GM21619 (cell line): Measurements from ENCODE around the gene SHISA9.

Experiments used
- ATAC-seq: cut with Tn5 transposase; IDR thresholded peaks from one replicate; pipeline ENCODE4 v1.9.1; 2021; ENCODE audit not compliant: unreplicated experiment

The SHISA9 gene

GRCh38 chr16:13109171-13109570 is 207.8 kb downstream of the SHISA9 start:
- ATAC-seq = no peak

DNA sequence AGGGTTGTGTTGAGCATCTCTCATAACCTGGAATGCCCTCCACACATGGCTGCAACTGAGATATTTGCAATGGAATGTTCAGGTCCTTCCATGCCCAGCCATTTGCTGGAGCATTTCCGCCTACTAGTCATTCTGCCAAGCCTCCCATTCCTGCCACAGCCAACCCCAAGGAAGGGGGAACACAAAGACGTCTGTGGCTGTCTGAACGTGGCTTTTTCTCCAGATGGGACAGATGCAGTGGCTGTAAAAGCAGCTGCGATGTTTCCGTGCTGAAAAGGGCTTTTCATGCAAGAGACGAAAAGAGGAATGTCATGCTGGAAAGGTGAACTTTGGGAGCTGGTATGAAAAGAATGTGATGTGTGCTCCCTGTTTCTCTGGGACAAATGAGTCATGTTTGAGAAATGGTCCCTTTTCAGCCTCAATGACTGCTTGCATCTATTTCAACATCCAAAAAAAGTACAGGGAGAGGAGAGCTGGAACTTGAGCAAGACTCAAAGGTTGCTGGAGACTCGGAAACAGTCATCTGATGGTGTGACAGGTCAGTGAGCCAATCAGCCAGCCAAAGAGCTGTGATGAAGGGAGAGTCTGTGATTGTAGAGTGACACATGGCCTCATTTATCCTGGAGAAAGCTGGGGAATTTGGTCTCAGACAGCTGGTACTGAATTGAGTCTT is 208.9 kb downstream of the SHISA9 start:
- no peak for ATAC-seq

- no peak for ATAC-seq
Measured at GRCh38 chr16:13111747-13112146, 210.3 kb downstream of the SHISA9 start.

DNA sequence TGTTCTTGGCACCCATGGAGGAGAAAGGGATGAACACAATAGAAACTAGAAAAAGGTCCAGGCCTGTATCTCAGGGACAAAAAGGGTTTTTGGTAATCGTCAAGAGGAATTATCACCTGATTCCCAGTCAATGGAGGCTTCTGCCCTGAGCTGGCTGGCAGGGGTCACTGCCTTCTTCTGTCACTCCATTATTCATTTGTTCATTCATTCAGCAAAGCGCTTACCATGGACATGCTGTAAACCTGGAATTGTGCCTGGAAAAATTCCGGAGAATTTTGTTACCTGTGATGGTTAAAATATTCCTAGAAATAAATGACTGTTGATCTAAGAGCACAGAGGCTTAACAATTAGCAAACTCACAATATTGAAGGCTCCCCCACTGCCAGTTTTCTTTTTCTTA is 212.3 kb downstream of the SHISA9 start:
- ATAC-seq = no peak

DNA sequence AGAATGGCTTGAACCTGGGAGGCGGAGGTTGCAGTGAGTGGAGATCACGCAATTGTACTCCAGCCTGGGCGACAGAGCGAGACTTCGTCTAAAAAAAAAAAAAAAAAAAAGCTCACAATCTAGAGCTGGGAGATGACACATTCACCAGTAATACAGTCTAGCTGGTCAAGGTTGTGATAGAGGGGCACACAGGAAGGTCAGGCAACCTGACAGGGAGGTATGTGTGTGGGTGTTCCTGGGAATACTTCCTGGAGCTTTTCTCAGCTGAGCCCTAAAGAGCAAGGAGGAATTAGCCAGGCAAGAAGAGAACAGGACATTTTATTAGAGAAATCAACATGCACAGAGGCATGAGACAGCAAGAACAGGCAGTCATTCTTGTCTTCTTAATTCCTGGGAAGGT is 216.7 kb downstream of the SHISA9 start:
- ATAC-seq = no peak

- no peak for ATAC-seq
Measured at GRCh38 chr16:13120091-13120490, 218.7 kb downstream of the SHISA9 start.

DNA sequence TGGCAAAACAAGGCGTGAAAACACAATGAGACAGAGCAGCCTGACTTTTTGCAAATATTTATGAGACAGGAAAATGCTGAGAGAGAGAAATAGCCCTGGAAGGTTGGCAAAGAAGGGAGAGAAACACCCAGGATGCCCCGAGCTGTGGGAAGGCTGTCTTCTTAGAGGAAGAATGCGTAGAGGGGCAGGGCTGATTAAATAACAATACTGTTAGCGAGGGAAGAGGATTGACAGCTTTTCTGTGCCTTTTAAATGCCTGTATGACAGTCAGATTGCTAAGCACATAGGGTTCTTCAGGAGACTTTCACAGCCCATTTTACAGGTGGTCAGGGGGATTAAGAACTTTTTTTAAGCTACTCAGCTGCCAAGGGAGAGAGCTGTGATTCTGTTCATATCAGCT is 219.2 kb downstream of the SHISA9 start:
- no peak for ATAC-seq

DNA sequence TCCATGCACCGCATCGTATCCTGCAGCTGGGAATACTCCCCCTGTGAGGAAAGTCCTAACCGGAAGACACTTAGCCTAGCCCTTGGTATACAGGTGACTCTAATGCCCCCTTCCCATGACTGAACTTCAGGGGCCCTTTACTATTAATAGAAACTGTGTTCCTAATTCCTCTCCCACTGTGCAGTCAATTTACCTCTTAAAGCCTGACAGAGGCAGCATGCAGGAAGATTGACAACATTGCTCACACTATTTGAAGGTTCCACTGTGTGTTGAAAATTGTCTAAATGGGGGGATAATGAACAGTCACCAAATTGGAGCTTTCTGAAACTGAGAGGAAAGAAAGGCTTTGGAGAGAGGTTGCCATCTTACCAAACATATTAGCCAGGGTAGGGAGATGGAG is 222.6 kb downstream of the SHISA9 start:
- no peak for ATAC-seq

DNA sequence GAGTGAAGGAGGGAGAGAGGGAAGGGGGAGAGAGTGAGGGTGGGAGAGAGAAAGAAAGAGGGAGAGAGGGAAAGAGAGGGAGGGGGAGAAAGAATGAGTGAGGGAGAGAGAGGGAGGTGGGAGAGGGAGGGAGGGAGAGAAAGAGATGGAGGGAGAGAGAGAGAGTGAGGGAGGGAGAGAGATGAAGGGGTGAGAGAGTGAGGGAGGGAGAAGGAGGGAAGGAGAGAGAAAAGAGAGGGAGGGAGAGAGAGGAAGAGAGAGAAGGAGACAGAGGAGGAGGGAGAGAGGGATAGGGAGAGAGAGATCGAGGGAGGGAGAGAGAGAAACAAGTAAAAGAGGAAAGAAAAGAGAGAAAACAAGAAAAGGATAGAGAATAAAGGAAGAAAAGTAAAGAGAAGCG is 225.7 kb downstream of the SHISA9 start:
- ATAC-seq = no peak

DNA sequence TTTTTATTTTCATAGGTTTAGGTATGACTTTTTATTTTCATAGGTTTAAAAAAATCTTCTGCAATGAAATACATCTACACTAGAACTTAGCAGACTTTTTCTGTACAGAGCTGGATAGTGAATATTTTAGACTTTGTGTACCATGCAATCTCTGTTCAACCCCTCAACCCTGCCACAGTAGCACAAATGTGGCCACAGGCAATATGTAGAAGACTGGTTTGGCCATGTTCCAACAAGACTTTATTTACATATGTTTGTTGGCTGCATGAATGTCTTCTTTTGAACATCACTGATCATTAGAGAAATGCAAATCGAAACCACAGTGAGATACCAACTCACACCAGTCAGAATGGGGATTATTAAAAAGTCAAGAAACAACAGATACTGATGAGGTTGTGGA is 229.2 kb downstream of the SHISA9 start:
- no peak for ATAC-seq

GRCh38 chr16:13134836-13135235 is 233.4 kb downstream of the SHISA9 start:
- ATAC-seq = no peak

- ATAC-seq = no peak
Measured at GRCh38 chr16:13136901-13137300, 235.5 kb downstream of the SHISA9 start.

DNA sequence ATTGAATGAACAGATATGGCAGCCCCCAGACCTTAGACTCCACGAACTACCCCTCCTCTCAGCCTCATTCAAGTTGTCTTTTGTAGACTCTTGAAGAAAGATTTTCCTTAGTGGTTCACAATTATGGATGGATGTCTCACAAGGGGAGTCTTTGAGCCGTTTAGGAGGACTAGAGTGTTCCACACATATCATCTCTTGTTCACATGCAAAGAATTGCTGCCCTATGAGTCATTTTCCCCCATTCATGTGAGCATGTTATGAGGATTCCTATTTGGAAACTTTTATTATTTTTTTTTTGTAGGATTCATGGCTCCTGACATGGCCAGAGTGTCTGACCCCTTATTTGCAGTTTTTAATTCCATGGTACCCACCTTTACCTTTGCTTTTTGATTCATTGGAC is 237.1 kb downstream of the SHISA9 start:
- ATAC-seq = no peak

DNA sequence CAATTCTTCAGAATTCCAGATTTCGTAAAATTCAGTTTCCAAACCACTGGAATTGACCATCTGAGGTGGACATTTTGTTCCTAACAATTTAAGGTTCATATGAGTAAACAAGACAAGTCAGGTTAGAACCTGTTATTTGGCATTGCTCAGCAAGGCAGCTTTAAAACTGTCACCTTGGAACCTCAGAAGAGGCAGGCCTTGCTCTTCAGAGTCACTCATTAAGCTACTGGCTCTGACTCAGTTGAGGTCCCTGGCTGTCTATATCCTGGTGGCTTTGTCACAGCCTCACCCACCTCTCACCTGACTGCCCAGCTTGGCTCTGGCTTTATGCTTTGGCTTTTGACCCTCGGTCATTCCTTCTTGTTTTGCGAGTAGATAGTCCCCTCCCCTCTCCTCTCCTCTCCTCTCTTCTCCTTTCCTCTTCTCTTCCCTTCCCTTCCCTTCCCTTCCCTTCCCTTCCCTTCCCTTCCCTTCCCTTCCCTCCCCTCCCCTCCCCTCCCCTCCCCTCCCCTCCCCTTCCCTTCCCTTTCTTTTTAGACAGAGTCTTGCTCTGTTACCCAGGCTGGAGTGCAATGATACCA is 238.4 kb downstream of the SHISA9 start:
- ATAC-seq = no peak

DNA sequence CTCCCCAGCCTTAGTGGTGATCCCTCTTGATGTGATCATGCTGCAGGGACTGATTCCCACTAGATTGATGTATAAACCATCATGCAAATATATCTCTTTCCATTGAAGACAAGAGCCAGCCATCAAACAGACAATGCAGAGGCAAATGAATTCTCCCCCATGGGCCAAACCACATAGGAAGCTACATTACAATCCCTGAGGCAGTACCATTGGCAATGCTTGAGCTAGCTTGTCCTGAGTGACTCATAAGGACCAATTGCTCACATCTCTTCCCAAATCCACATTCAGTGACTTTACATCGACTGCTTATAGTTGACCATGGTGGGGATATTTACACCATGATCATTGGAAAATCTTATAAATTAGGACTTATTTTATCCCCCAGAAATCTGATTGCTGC is 242.2 kb downstream of the SHISA9 start:
- ATAC-seq = no peak

GRCh38 chr16:13146829-13147228 is 245.4 kb downstream of the SHISA9 start:
- no peak for ATAC-seq

- ATAC-seq = no peak
Measured at GRCh38 chr16:13148294-13148693, 246.9 kb downstream of the SHISA9 start.

DNA sequence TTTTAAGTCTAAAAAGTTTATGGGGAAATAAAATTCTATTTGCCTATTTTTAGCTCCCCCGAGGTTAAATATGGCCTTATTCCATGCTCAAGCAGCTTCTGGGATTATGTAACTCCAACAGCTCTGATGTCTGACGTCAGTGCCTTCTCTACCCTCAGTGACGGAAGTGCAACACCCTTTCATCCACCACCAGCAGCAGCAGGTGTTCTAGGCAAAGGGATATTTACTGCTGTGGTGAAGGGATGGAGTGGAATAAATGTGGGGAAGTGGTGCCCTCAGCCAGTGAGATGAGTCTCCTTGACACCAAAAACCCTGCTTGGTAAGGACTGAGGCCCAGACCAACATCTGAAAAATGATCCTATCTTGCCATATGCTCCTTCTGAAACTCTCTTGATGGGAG is 247.4 kb downstream of the SHISA9 start:
- ATAC-seq = no peak

GRCh38 chr16:13150181-13150885 is 248.9 kb downstream of the SHISA9 start:
- ATAC-seq = no peak

DNA sequence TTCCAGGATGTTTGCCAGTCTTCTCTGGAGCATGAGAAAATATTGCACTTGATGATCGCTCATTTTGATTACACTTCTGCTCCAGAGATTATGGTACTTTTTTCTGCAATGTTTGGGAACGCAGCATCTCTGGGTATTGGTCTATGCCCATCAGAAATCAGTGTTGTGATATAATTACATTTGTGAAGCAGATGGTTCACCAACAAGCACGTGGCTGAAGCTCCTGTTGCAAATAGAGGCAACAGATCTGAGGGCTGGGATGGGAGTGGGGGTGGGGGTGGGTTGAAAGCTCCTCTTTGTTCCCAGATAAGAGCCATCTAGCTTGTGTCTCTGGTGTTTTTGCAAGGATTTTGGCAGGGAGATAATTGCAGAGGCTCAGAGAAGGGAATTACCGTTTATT is 252.3 kb downstream of the SHISA9 start:
- ATAC-seq = no peak

DNA sequence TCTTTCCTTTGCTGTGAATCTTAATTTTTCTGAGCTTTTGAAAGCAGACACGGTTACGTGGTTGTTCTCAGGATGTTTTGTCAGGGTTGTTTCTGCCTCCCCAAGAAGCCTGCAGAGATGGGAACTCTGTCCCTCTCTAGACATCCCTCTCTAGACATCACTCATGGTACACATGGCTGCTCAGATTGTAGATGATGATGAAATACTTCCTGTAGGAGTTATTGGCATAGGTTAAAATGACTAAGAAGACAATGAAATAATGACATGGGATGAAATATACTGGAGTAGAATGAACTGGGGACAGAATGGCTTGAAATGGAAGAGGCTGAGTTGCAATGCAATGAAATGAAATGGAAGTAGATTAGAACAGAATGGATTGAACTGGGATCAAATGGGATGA is 253.4 kb downstream of the SHISA9 start:
- no peak for ATAC-seq

- no peak for ATAC-seq
Measured at GRCh38 chr16:13155377-13155776, 254.0 kb downstream of the SHISA9 start.

DNA sequence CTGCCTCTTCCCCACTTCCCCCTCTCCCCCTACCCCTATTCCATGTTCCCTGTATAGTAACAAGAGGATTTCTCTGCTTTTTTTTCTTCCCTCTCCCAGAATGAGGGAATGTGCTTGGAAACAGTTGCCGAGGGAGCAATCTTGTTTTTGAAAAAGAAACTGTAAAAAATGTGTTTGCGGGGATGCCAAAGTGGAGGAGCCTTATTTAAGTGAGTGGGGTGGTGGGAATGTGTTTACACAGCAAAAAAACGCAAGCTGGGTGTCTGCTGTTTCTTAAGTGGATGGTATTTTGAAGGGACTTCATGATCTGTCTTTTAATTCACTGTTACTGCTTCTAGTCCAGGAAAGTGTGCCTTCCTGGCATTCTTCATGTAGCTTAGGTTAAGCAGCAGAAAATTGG is 254.4 kb downstream of the SHISA9 start:
- ATAC-seq = no peak
